HepG2 (cell line): Measurements from ENCODE around the gene DDX6. TPM values are rescaled to one million over a fixed set of nuclear protein-coding genes. Genes with fewer than 3 reads are reported as not detected.

Experiments used
- ATAC-seq: fragments of 200-7000 bp; cut with Tn5 transposase; 3 replicates; pipeline ENCODE4 v1.9.1; 2020; ENCODE audit warnings: mild to moderate bottlenecking, moderate library complexity
- BruUV-seq: library from RNA; stranded (reverse); fragments of 400-500 nt; replicated peaks from 2 replicates; lab custom pipeline; 2021; lab: Mats Ljungman, UMichigan
- CTCF ChIA-PET: fragments of 300-600 bp; formaldehyde crosslinking; extraction: SDS; loops from one replicate; lab custom pipeline; 2021; ENCODE audit warnings: low total read pairs, inconsistent platforms, low intra/inter-chr PET ratio; lab: Yijun Ruan, JAX
- POLR2A ChIA-PET: fragments of 350-600 bp; sonication (Branson Sonifier 250); formaldehyde crosslinking; loops from one replicate; lab custom pipeline; 2020; ENCODE audit warnings: antibody characterized with exemption, inconsistent platforms; lab: Yijun Ruan, JAX
- DNase-seq: peaks from one replicate; pipeline ENCODE4 v3.0.0-alpha.2; 2015; ENCODE audit warnings: low spot score
- FAIRE-seq: peaks from 3 replicates; lab custom pipeline; 2011; peaks lifted over from hg19 to GRCh38; lab: Jason Lieb, UNC
- H2AFZ ChIP-seq: one replicate; pipeline ENCODE4 v1.6.1; 2011; ENCODE audit warnings: low read length, inconsistent platforms
- H3K27ac ChIP-seq: fragments of 300-600 bp; 3 replicates; pipeline ENCODE4 v1.8.0; 2011; ENCODE audit warnings: mixed run types, mild to moderate bottlenecking, mixed read lengths, low read length, inconsistent platforms; ENCODE audit not compliant: insufficient read depth; ENCODE audit errors: extremely low read length
- H3K27me3 ChIP-seq, 2 experiments: fragments of 200-600 bp in 1 of 2; 2 replicates in 1 of 2; 3 replicates in 1 of 2; pipeline versions ENCODE4 v1.6.0 to v1.8.0; 2011; ENCODE audit warnings: low read length in 2 of 2, mild to moderate bottlenecking in 2 of 2, moderate library complexity in 2 of 2, inconsistent platforms in 1 of 2; ENCODE audit not compliant: insufficient read depth in 2 of 2, control insufficient read depth in 1 of 2
- H3K36me3 ChIP-seq, 2 experiments: fragments of 200-600 bp in 1 of 2; replicated peaks in 1 of 2; 2 replicates in 1 of 2; 3 replicates in 1 of 2; pipeline versions ENCODE4 v1.5.1 to v1.8.0; 2011; ENCODE audit warnings: low read length in 2 of 2, inconsistent platforms in 1 of 2; ENCODE audit not compliant: insufficient read depth in 2 of 2, control insufficient read depth in 1 of 2
- H3K4me1 ChIP-seq: 2 replicates; pipeline ENCODE4 v1.5.1; 2012; ENCODE audit warnings: low read length, inconsistent platforms; ENCODE audit not compliant: insufficient read depth
- H3K4me2 ChIP-seq: 2 replicates; pipeline ENCODE4 v1.6.0; 2011; ENCODE audit warnings: low read depth, low read length, inconsistent platforms
- H3K4me3 ChIP-seq, 3 experiments: fragments of 200-600 bp in 1 of 3; sonication (generic), shearing (Covaris generic) in 1 of 3; replicated peaks in 1 of 3; 2 replicates each; pipeline ENCODE4 v1.5.1; 2011 to 2016; ENCODE audit warnings: low read length in 3 of 3, inconsistent platforms in 2 of 3, low read depth in 2 of 3, mild to moderate bottlenecking in 2 of 3, control low read depth in 1 of 3, mixed read lengths in 1 of 3; ENCODE audit not compliant: insufficient read depth in 1 of 3
- H3K79me2 ChIP-seq: one replicate; pipeline ENCODE4 v1.6.1; 2011; ENCODE audit warnings: low read length, inconsistent platforms; ENCODE audit not compliant: insufficient read depth
- H3K9ac ChIP-seq: 2 replicates; pipeline ENCODE4 v1.6.0; 2011; ENCODE audit warnings: mild to moderate bottlenecking, low read depth, low read length, inconsistent platforms; ENCODE audit not compliant: insufficient read depth
- H3K9me3 ChIP-seq: 2 replicates; pipeline ENCODE4 v1.5.1; 2012; ENCODE audit warnings: mild to moderate bottlenecking, low read length
- H4K20me1 ChIP-seq: 2 replicates; pipeline ENCODE4 v1.6.0; 2011; ENCODE audit warnings: inconsistent platforms, mild to moderate bottlenecking, low read length, moderate library complexity; ENCODE audit not compliant: insufficient read depth
- BCL6 ChIP-seq: IDR thresholded peaks from 2 replicates; pipeline ENCODE4 v1.6.1; 2016; ENCODE audit warnings: missing genetic modification reagents, missing compliant biosample characterization
- FOXO1 ChIP-seq: sonication (generic); formaldehyde crosslinking; IDR thresholded peaks from 2 replicates; pipeline ENCODE4 v1.4.0; 2020; ENCODE audit warnings: missing genetic modification reagents
- HNF4A ChIP-seq: sonication (generic); formaldehyde crosslinking; IDR thresholded peaks from 2 replicates; pipeline ENCODE4 v1.4.0; 2020; ENCODE audit warnings: missing genetic modification reagents
- HNRNPUL1 ChIP-seq: fragments of 200-400 bp; formaldehyde crosslinking; IDR thresholded peaks from 2 replicates; pipeline ENCODE4 v1.6.1; 2017; ENCODE audit warnings: low read depth, mild to moderate bottlenecking, low read length, moderate library complexity
- HOMEZ ChIP-seq: IDR thresholded peaks from 2 replicates; pipeline ENCODE4 v1.6.1; 2016; ENCODE audit warnings: low read depth
- NFYB ChIP-seq: sonication (generic); formaldehyde crosslinking; IDR thresholded peaks from 2 replicates; pipeline ENCODE4 v1.4.0; 2020; ENCODE audit warnings: missing genetic modification reagents
- RBFOX2 ChIP-seq: fragments of 200-400 bp; formaldehyde crosslinking; IDR thresholded peaks from 2 replicates; pipeline ENCODE4 v1.6.1; 2017; ENCODE audit warnings: low read depth, mild to moderate bottlenecking, low read length
- U2AF2 ChIP-seq: fragments of 200-400 bp; formaldehyde crosslinking; IDR thresholded peaks from 2 replicates; pipeline ENCODE4 v1.6.1; 2017; ENCODE audit warnings: low read depth, mild to moderate bottlenecking, low read length
- YEATS2 ChIP-seq: sonication (generic); formaldehyde crosslinking; IDR thresholded peaks from 2 replicates; pipeline ENCODE4 v1.4.0; 2020; ENCODE audit warnings: missing genetic modification reagents, borderline replicate concordance
- ZBTB49 ChIP-seq: sonication (generic); formaldehyde crosslinking; IDR thresholded peaks from 2 replicates; pipeline ENCODE4 v1.4.0; 2020; ENCODE audit warnings: missing genetic modification reagents, borderline replicate concordance
- ZNF629 ChIP-seq: sonication (generic); formaldehyde crosslinking; conservative IDR thresholded peaks from 2 replicates; pipeline ENCODE4 v1.5.0; 2020; ENCODE audit warnings: missing genetic modification reagents
- ZNF687 ChIP-seq: sonication (generic); formaldehyde crosslinking; IDR thresholded peaks from 2 replicates; pipeline ENCODE4 v1.5.1; 2020; ENCODE audit warnings: mild to moderate bottlenecking, missing genetic modification reagents, moderate library complexity
- WGBS: methylation state at CpG from one replicate; pipeline ENCODE4 v1.1.6; 2017; ENCODE audit warnings: low lambda C conversion rate; 5-methylcytosine and 5-hydroxymethylcytosine counted together
- in situ Hi-C: cut with HindIII; loops from 2 replicates; pipeline ENCODE4 v1.10.0; 2017; ENCODE audit warnings: low pct_unique_long_range_greater_than_20kb; ENCODE audit not compliant: extremely low pct_ligation_motif_present
- intact Hi-C: fragments of 100-400 bp; cut with micrococcal nuclease; formaldehyde crosslinking; loops from one replicate; pipeline ENCODE4 v1.10.0; 2022; ENCODE audit not compliant: unreplicated experiment
- polyA plus RNA-seq, 8 experiments: library from polyadenylated mRNA; depleted of rRNA in 3 of 8; stranded (reverse) in 7 of 8; unstranded in 1 of 8; fragments of >200 nt; fragmentation: Illumina TruSeq in 4 of 8; extraction: Trizol in 4 of 8; gene quantifications; 2 replicates each; pipeline versions ENCODE4 v1.2.1 to v1.2.3, GENCODE V29; 2011 to 2016; ENCODE audit warnings: low read depth in 4 of 8, missing spikeins in 1 of 8, mixed read lengths in 1 of 8; ENCODE audit not compliant: insufficient read depth in 1 of 8
- total RNA-seq, 5 experiments: library from RNA; depleted of rRNA; stranded (reverse); fragments of >200 nt; fragmentation: Illumina TruSeq; extraction: Trizol; gene quantifications; 2 replicates each; pipeline ENCODE4 v1.2.3, GENCODE V29; 2016; ENCODE audit warnings: low read depth in 1 of 5

The DDX6 gene
- total and polyA plus RNA-seq, 2 of the 13 experiments (the other 11 are each of a cell fraction or from before 2014, with no cell fraction given), result 20.9 to 59.2 TPM

- no peak for TF ChIP-seq ZNF687 (CRISPR knock-in tag)
- TF ChIP-seq HNRNPUL1, result no peak
- peak; percentile 14; the same call in 1 of the 2 replicates for TF ChIP-seq HNF4A
- no peak for TF ChIP-seq U2AF2
- TF ChIP-seq ZNF629 (CRISPR knock-in tag), result peak; percentile 80
Measured at GRCh38 chr11:118797510-118797909, 6.5 kb upstream of the DDX6 start (continued).

- H3K4me1 ChIP-seq, result peaks cover 34% of the 10 kb centered on the region
- WGBS, result 1% methylated on average over 8 of the region's 8 CpGs
- intact Hi-C loops, result no loop called here
- peaks cover 19% of the 10 kb centered on the region for H4K20me1 ChIP-seq
- DNase-seq, result peak; percentile 92
- in situ Hi-C loops, result no loop called here
- POLR2A ChIA-PET, result interaction anchor here (0.6 to 3.9 kb wide), 21 partner anchors 8 to 414 kb away, joined by 3 to 35 read pairs (median 5); partner anchors contain the start of genes C2CD2L, CBL, CENATAC and DPAGT1
- peak overlapping the region; percentile 100 for H3K9ac ChIP-seq
- CTCF ChIA-PET, result no interaction called here
- peaks cover 0 to 4% of the 10 kb centered on the region in 2 experiments; a peak in 3 of 5 replicates for H3K27me3 ChIP-seq
- no peak overlapping the region for H2AFZ ChIP-seq
- peak overlapping the region; percentile 99 for H3K27ac ChIP-seq
- no peaks in the 10 kb centered on the region for H3K36me3 ChIP-seq
- peaks cover 34% of the 10 kb centered on the region for H3K79me2 ChIP-seq
- BruUV-seq, result TSS peak; percentile 70
- FAIRE-seq, result peak; percentile 99
- peak; percentile 78 for ATAC-seq
- H3K4me2 ChIP-seq, result peak overlapping the region; percentile 84
- H3K9me3 ChIP-seq, result no peaks in the 10 kb centered on the region
- H3K4me3 ChIP-seq, result peak overlapping the region; percentile 91 to 98 (median 97)
- peak; percentile 84 for TF ChIP-seq NFYB (CRISPR knock-in tag)
- TF ChIP-seq YEATS2 (CRISPR knock-in tag), result 0 out of 2 replicates have a peak, but pooled peaks have one; percentile 15
- peak; percentile 60 for TF ChIP-seq RBFOX2
- TF ChIP-seq BCL6 (CRISPR knock-in tag), result 0 out of 2 replicates have a peak, but pooled peaks have one; percentile 31
- TF ChIP-seq HOMEZ (CRISPR knock-in tag), result peak; percentile 93
- TF ChIP-seq FOXO1 (CRISPR knock-in tag), result no peak
- no peak for TF ChIP-seq ZBTB49 (CRISPR knock-in tag)
Measured at GRCh38 chr11:118792570-118793124, 1.7 kb upstream of the DDX6 start.
